ENCODE results near the gene ABCB6.
"Not testable (repeated sequence)": the region's sequence is repeated elsewhere in the genome, so short reads cannot be mapped to it uniquely, and the experiment has no call there.

Gene ABCB6

GRCh38 chr2:219213026-219213415, 5.7 kb downstream of the ABCB6 start:
- no peak for FAIRE-seq

- FAIRE-seq = no peak
These were observed 7.8 kb downstream of the ABCB6 start for GRCh38 chr2:219210886-219211362.

- no peak for FAIRE-seq
These were observed 8.4 kb downstream of the ABCB6 start for GRCh38 chr2:219210196-219210885.

GRCh38 chr2:219209236-219210195, 9.2 kb downstream of the ABCB6 start:
- FAIRE-seq = no peak

- FAIRE-seq = no peak
These were observed 10.6 kb downstream of the ABCB6 start for GRCh38 chr2:219207884-219208740.

GRCh38 chr2:219207134-219207883, 11.4 kb downstream of the ABCB6 start:
- no peak for FAIRE-seq

- FAIRE-seq = no peak
These were observed 12.2 kb downstream of the ABCB6 start, which contains the start of gene ZFAND2B for GRCh38 chr2:219206328-219207133. TSS of gene ZFAND2B (plus strand) at chr2:219206782. CDS start at chr2:219206988, 206 bp downstream.

- FAIRE-seq = no peak
These were observed 12.8 kb downstream of the ABCB6 start for GRCh38 chr2:219205981-219206327.

GRCh38 chr2:219205165-219205538, 13.6 kb downstream of the ABCB6 start:
- FAIRE-seq = no peak

GRCh38 chr2:219204425-219205164, 14.2 kb downstream of the ABCB6 start:
- no peak for FAIRE-seq

GRCh38 chr2:219201331-219201730, 17.4 kb downstream of the ABCB6 start:
- FAIRE-seq = not testable (repeated sequence)

- FAIRE-seq = not testable (repeated sequence)
These were observed 18.0 kb downstream of the ABCB6 start for GRCh38 chr2:219200502-219201326.

- FAIRE-seq = no peak
These were observed 19.1 kb downstream of the ABCB6 start for GRCh38 chr2:219199470-219200211.

- no peak for FAIRE-seq
These were observed 19.8 kb downstream of the ABCB6 start for GRCh38 chr2:219198974-219199373.

- FAIRE-seq = no peak
These were observed 21.4 kb downstream of the ABCB6 start for GRCh38 chr2:219197388-219197787.

- no peak for FAIRE-seq
These were observed 31.9 kb downstream of the ABCB6 start for GRCh38 chr2:219186754-219187456.

GRCh38 chr2:219184121-219184520, 34.6 kb downstream of the ABCB6 start:
- FAIRE-seq = no peak

All from colon (tissue), 2 donors.